HepG2 (cell line): ENCODE data around the gene RTEL1. TPM values are rescaled to one million over a fixed set of nuclear protein-coding genes. Genes with fewer than 3 reads are reported as not detected.

Experiments used
- CHCHD3 ChIP-seq: sonication (generic); formaldehyde crosslinking; IDR thresholded peaks from 2 replicates; pipeline ENCODE4 v1.8.0; 2022; ENCODE audit warnings: mild to moderate bottlenecking, missing genetic modification reagents, moderate library complexity
- ELK4 ChIP-seq: sonication (generic); formaldehyde crosslinking; IDR thresholded peaks from 2 replicates; pipeline ENCODE4 v1.9.0; 2021; ENCODE audit warnings: missing genetic modification reagents, borderline replicate concordance
- ERF ChIP-seq: IDR thresholded peaks from 2 replicates; pipeline ENCODE4 v1.6.1; 2018; ENCODE audit warnings: missing biosample characterization, missing genetic modification reagents
- HINFP ChIP-seq: sonication (generic); formaldehyde crosslinking; IDR thresholded peaks from 2 replicates; pipeline ENCODE4 v1.4.0; 2020; ENCODE audit warnings: low read depth, mild to moderate bottlenecking, missing genetic modification reagents
- HOXA5 ChIP-seq: sonication (generic); formaldehyde crosslinking; IDR thresholded peaks from 2 replicates; pipeline ENCODE4 v1.4.0; 2020; ENCODE audit warnings: missing genetic modification reagents
- HOXA7 ChIP-seq: sonication (generic); formaldehyde crosslinking; IDR thresholded peaks from 2 replicates; pipeline ENCODE4 v1.8.1; 2022; ENCODE audit warnings: mild to moderate bottlenecking, missing genetic modification reagents, moderate library complexity
- KDM5A ChIP-seq: fragments of 200-600 bp; sonication (generic); IDR thresholded peaks from 2 replicates; pipeline ENCODE4 v1.7.0; 2018; ENCODE audit warnings: antibody characterized with exemption, mild to moderate bottlenecking, low read length, borderline replicate concordance
- NFE2L2 ChIP-seq: fragments of 150-350 bp; IDR thresholded peaks from 2 replicates; pipeline ENCODE4 v1.6.1; 2014; ENCODE audit warnings: low read length
- PHB2 ChIP-seq: fragments of 450-650 bp; IDR thresholded peaks from 2 replicates; pipeline ENCODE4 v1.6.1; 2018; ENCODE audit not compliant: partially characterized antibody
- SIN3A ChIP-seq: IDR thresholded peaks from 2 replicates; pipeline ENCODE4 v1.6.1; 2011; ENCODE audit warnings: low read depth, mild to moderate bottlenecking, control low read depth, low read length, borderline replicate concordance
- SMAD3 ChIP-seq: sonication (generic); formaldehyde crosslinking; IDR thresholded peaks from 2 replicates; pipeline ENCODE4 v1.4.0; 2020; ENCODE audit warnings: missing genetic modification reagents
- SSRP1 ChIP-seq: IDR thresholded peaks from 2 replicates; pipeline ENCODE4 v1.6.1; 2016; ENCODE audit warnings: control low read depth
- STAT6 ChIP-seq: sonication (generic); formaldehyde crosslinking; IDR thresholded peaks from 2 replicates; pipeline ENCODE4 v1.4.0; 2020; ENCODE audit warnings: missing genetic modification reagents, mild to moderate bottlenecking, borderline replicate concordance
- THRA ChIP-seq: sonication (generic); formaldehyde crosslinking; IDR thresholded peaks from 2 replicates; pipeline ENCODE4 v1.4.0; 2020; ENCODE audit warnings: missing genetic modification reagents, borderline replicate concordance
- ZFAT ChIP-seq: sonication (generic); formaldehyde crosslinking; conservative IDR thresholded peaks from 2 replicates; pipeline ENCODE4 v1.8.1; 2023; ENCODE audit warnings: missing genetic modification reagents, inconsistent platforms
- ZNF224 ChIP-seq: sonication (generic); formaldehyde crosslinking; IDR thresholded peaks from 2 replicates; pipeline ENCODE4 v1.5.0; 2020; ENCODE audit warnings: mild to moderate bottlenecking, missing genetic modification reagents
- ZNF839 ChIP-seq: sonication (generic); formaldehyde crosslinking; IDR thresholded peaks from 2 replicates; pipeline ENCODE4 v1.4.0; 2020; ENCODE audit warnings: missing genetic modification reagents, mild to moderate bottlenecking, borderline replicate concordance
- ZNF883 ChIP-seq: sonication (generic); formaldehyde crosslinking; IDR thresholded peaks from 2 replicates; pipeline ENCODE4 v1.5.1; 2020; ENCODE audit warnings: mild to moderate bottlenecking, missing genetic modification reagents; ENCODE audit errors: not compliant biosample characterization
- polyA plus RNA-seq, 8 experiments: library from polyadenylated mRNA; depleted of rRNA in 3 of 8; stranded (reverse) in 7 of 8; unstranded in 1 of 8; fragments of >200 nt; fragmentation: Illumina TruSeq in 4 of 8; extraction: Trizol in 4 of 8; gene quantifications; 2 replicates each; pipeline versions ENCODE4 v1.2.1 to v1.2.3, GENCODE V29; 2011 to 2016; ENCODE audit warnings: low read depth in 4 of 8, missing spikeins in 1 of 8, mixed read lengths in 1 of 8; ENCODE audit not compliant: insufficient read depth in 1 of 8
- total RNA-seq, 5 experiments: library from RNA; depleted of rRNA; stranded (reverse); fragments of >200 nt; fragmentation: Illumina TruSeq; extraction: Trizol; gene quantifications; 2 replicates each; pipeline ENCODE4 v1.2.3, GENCODE V29; 2016; ENCODE audit warnings: low read depth in 1 of 5
- TF ChIP-seq, protein P1 (sequence below): sonication (generic); formaldehyde crosslinking; IDR thresholded peaks from 2 replicates; pipeline ENCODE4 v1.4.0; 2020; ENCODE audit warnings: missing genetic modification reagents
- TF ChIP-seq, protein P2 (sequence below): sonication (generic); formaldehyde crosslinking; IDR thresholded peaks from 2 replicates; pipeline ENCODE4 v1.4.0; 2020; ENCODE audit warnings: missing genetic modification reagents

The RTEL1 gene
- total and polyA plus RNA-seq, 2 of the 13 experiments (the other 11 are each of a cell fraction or from before 2014, with no cell fraction given) = 21.8 to 36.4 TPM

DNA sequence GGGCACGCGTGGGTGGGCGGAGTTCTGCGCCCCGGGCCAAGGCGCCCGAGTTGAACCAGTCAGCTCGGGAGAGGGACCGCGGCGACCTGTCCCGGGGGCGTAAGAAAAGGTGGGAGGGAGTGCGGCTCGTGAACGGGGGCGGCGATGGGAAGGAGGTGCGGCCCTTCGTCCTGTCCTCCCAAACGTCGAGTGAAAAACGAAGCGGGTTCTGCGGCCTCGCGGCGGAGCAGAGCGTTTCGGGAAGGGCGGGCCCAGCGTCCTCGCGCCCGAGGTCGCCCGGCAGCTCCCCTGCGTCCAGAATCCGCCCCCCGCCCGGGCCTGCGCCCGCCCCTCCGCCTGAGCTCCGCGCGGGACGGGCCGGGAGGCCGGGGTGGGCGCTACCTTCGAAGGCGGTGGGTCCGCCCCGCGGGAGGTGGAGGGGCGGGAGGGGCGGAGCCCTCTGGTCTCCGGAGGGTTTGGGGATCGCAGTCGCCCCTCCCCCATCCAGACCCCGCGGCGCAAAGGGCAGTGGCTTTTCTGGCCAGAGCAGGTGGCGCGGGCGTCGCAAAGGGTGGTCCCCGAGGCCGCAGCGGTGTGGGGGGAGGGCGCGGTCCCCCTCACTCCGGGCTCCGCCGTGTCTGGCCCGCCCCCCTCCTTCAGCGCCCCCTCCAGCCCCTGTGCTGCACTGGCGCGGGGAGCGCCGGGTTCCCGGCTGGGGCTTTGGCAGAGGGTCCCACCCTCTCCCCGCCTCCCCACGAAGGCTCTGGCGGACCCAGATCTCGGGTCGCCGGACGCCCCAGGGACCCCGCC, 5.7 kb upstream of the RTEL1 start (continued):
- TF ChIP-seq, protein P1, sequence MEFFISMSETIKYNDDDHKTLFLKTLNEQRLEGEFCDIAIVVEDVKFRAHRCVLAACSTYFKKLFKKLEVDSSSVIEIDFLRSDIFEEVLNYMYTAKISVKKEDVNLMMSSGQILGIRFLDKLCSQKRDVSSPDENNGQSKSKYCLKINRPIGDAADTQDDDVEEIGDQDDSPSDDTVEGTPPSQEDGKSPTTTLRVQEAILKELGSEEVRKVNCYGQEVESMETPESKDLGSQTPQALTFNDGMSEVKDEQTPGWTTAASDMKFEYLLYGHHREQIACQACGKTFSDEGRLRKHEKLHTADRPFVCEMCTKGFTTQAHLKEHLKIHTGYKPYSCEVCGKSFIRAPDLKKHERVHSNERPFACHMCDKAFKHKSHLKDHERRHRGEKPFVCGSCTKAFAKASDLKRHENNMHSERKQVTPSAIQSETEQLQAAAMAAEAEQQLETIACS (CRISPR knock-in tag) = peak; percentile 59; the same call in 1 of the 2 replicates
- TF ChIP-seq HOXA5 (CRISPR knock-in tag) (no peak), THRA (CRISPR knock-in tag) (peak; percentile 21; the same call in 1 of the 2 replicates), HOXA7 (no peak), ZFAT (CRISPR knock-in tag) (no peak), HINFP (CRISPR knock-in tag) (0 out of 2 replicates have a peak, but pooled peaks have one; percentile 39), KDM5A (no peak), ZNF224 (CRISPR knock-in tag) (no peak), SMAD3 (CRISPR knock-in tag) (no peak), NFE2L2 (no peak), ZNF883 (CRISPR knock-in tag) (peak; percentile 64), STAT6 (no peak), ERF (CRISPR knock-in tag) (no peak), SIN3A (no peak), PHB2 (no peak), ZNF839 (CRISPR knock-in tag) (0 out of 2 replicates have a peak, but pooled peaks have one; percentile 18), SSRP1 (CRISPR knock-in tag) (0 out of 2 replicates have a peak, but pooled peaks have one; percentile 72), CHCHD3 (CRISPR knock-in tag) (no peak; the same call in 1 of the 2 replicates), ELK4 (CRISPR knock-in tag) (no peak)
- TF ChIP-seq, protein P2, sequence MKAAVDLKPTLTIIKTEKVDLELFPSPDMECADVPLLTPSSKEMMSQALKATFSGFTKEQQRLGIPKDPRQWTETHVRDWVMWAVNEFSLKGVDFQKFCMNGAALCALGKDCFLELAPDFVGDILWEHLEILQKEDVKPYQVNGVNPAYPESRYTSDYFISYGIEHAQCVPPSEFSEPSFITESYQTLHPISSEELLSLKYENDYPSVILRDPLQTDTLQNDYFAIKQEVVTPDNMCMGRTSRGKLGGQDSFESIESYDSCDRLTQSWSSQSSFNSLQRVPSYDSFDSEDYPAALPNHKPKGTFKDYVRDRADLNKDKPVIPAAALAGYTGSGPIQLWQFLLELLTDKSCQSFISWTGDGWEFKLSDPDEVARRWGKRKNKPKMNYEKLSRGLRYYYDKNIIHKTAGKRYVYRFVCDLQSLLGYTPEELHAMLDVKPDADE (CRISPR knock-in tag) = no peak
